ENCODE measurements around the gene SRP68.

The SRP68 gene

GRCh38 chr17:76072148-76072858 lies at the start of gene SRP68:
Gene SRP68 (minus strand): TSS chr17:76072517. CDS start chr17:76072491, 26 bp downstream.
- peak; percentile 84 for DNase-seq (ENCODE audit: low spot score)

GRCh38 chr17:76121932-76122430 lies 49.7 kb upstream of the SRP68 start:
- no peak for DNase-seq (ENCODE audit: low spot score)

- DNase-seq (ENCODE audit: low spot score): no peak
Measured at GRCh38 chr17:76120658-76121008, 48.3 kb upstream of the SRP68 start.

GRCh38 chr17:76119409-76120371 lies 47.4 kb upstream of the SRP68 start:
- DNase-seq (ENCODE audit: low spot score): no peak

- no peak for DNase-seq (ENCODE audit: low spot score)
Measured at GRCh38 chr17:76115138-76115754, 42.9 kb upstream of the SRP68 start.

- no peak for DNase-seq (ENCODE audit: low spot score)
Measured at GRCh38 chr17:76111956-76112355, 39.6 kb upstream of the SRP68 start.

- no peak for DNase-seq (ENCODE audit: low spot score)
Measured at GRCh38 chr17:76107509-76107908, 35.2 kb upstream of the SRP68 start.

- DNase-seq (ENCODE audit: low spot score): no peak
Measured at GRCh38 chr17:76106703-76107102, 34.4 kb upstream of the SRP68 start.

- DNase-seq (ENCODE audit: low spot score): no peak
Measured at GRCh38 chr17:76104896-76105231, 32.5 kb upstream of the SRP68 start.

GRCh38 chr17:76104140-76104895 lies 32.0 kb upstream of the SRP68 start:
- DNase-seq (ENCODE audit: low spot score): no peak

GRCh38 chr17:76103274-76104139 lies 31.2 kb upstream of the SRP68 start, which contains the start of gene EXOC7:
Gene EXOC7 (minus strand): TSS chr17:76103787. CDS start chr17:76103692, 95 bp downstream.
- DNase-seq (ENCODE audit: low spot score): peak; percentile 92

GRCh38 chr17:76102944-76103273 lies 30.6 kb upstream of the SRP68 start:
- no peak for DNase-seq (ENCODE audit: low spot score)

GRCh38 chr17:76097716-76098295 lies 25.5 kb upstream of the SRP68 start:
- no peak for DNase-seq (ENCODE audit: low spot score)

- DNase-seq (ENCODE audit: low spot score): no peak
Measured at GRCh38 chr17:76095943-76096342, 23.6 kb upstream of the SRP68 start.

GRCh38 chr17:76094046-76094445 lies 21.7 kb upstream of the SRP68 start:
- no peak for DNase-seq (ENCODE audit: low spot score)

- no peak for DNase-seq (ENCODE audit: low spot score)
Measured at GRCh38 chr17:76092526-76093413, 20.5 kb upstream of the SRP68 start.

- DNase-seq (ENCODE audit: low spot score): no peak
Measured at GRCh38 chr17:76091526-76092286, 19.4 kb upstream of the SRP68 start.

- DNase-seq (ENCODE audit: low spot score): no peak
Measured at GRCh38 chr17:76090517-76091129, 18.3 kb upstream of the SRP68 start.
